Activated CD4-positive, alpha-beta T cell treated with anti-CD3 and anti-CD28 coated beads for 36 hours (primary cell): Measurements from ENCODE around the gene RNF141. TPM values are rescaled to one million over a fixed set of nuclear protein-coding genes. Genes with fewer than 3 reads are reported as not detected.

Experiments
- ATAC-seq: fragments of 200-7000 bp; cut with Tn5 transposase; one replicate; pipeline ENCODE4 v1.10.0; 2021; ENCODE audit warnings: mild to moderate bottlenecking, moderate library complexity
- CTCF ChIA-PET: fragments of 350-600 bp; sonication (Branson Sonifier 250); formaldehyde crosslinking; loops from one replicate; lab custom pipeline; 2021; ENCODE audit warnings: antibody characterized with exemption; lab: Charles Lee
- POLR2A ChIA-PET: fragments of 350-600 bp; sonication (Branson Sonifier 250); formaldehyde crosslinking; loops from one replicate; lab custom pipeline; 2021; ENCODE audit warnings: antibody characterized with exemption, inconsistent platforms; lab: Charles Lee
- DNase-seq: peaks from one replicate; pipeline ENCODE4 v3.0.0-alpha.2; 2020
- H3K27ac Mint-ChIP-seq: one replicate; pipeline ENCODE4 v1.8.0; 2021; ENCODE audit warnings: mixed read lengths
- H3K27me3 Mint-ChIP-seq: one replicate; pipeline ENCODE4 v1.8.0; 2021; ENCODE audit warnings: mixed read lengths
- H3K36me3 Mint-ChIP-seq: one replicate; pipeline ENCODE4 v1.8.0; 2021; ENCODE audit warnings: low read depth, mixed read lengths
- H3K4me1 Mint-ChIP-seq: one replicate; pipeline ENCODE4 v1.8.0; 2021; ENCODE audit warnings: mixed read lengths
- H3K4me3 Mint-ChIP-seq: one replicate; pipeline ENCODE4 v1.8.0; 2021; ENCODE audit warnings: mild to moderate bottlenecking, moderate library complexity, mixed read lengths
- H3K9me3 Mint-ChIP-seq: one replicate; pipeline ENCODE4 v1.8.0; 2021; ENCODE audit warnings: low read depth, mixed read lengths
- intact Hi-C, 2 experiments: fragments of 100-400 bp; cut with DNase I in 1 of 2; cut with micrococcal nuclease in 1 of 2; formaldehyde crosslinking; loops; one replicate each; pipeline versions ENCODE4 v1.14.2 to v1.15.1; 2022 to 2024; cut with DNase I, micrococcal nuclease
- total RNA-seq, 2 experiments: library from RNA; stranded (reverse); gene quantifications; one replicate each; pipeline ENCODE4 v1.2.3, GENCODE V29; 2021

The RNF141 gene
- total RNA-seq, 2 experiments from 2014 or later, result 12.5 to 17.8 TPM

- H3K9me3 Mint-ChIP-seq, result no peaks in the 10 kb centered on the region
- no peaks in the 10 kb centered on the region for H3K27me3 Mint-ChIP-seq
- H3K4me1 Mint-ChIP-seq, result no peaks in the 10 kb centered on the region
- ChIA-PET POLR2A (no interaction called here), CTCF (interaction anchor here (1.1 to 1.2 kb wide), 2 partner anchors 18 to 152 kb away, joined by 3 read pairs; partner anchors contain the start of gene RNF141)
- intact Hi-C loops, result no loop called here
- H3K27ac Mint-ChIP-seq, result no peak overlapping the region
- no peak for ATAC-seq
- no peak for DNase-seq
- H3K36me3 Mint-ChIP-seq, result no peaks in the 10 kb centered on the region
- H3K4me3 Mint-ChIP-seq, result no peak overlapping the region
These were observed 17.3 kb upstream of the RNF141 start for GRCh38 chr11:10558288-10558687.

- ATAC-seq, result no peak
- DNase-seq, result no peak
- H3K4me1 Mint-ChIP-seq, result no peaks in the 10 kb centered on the region
- peaks cover 4% of the 10 kb centered on the region for H3K27me3 Mint-ChIP-seq
- no peak overlapping the region for H3K27ac Mint-ChIP-seq
- peaks cover 4% of the 10 kb centered on the region for H3K9me3 Mint-ChIP-seq
- ChIA-PET POLR2A (no interaction called here), CTCF (interaction anchor here (0.9 to 1.0 kb wide), 2 partner anchors 11 to 22 kb away, joined by 3 read pairs; no protein-coding TSS in a partner anchor)
- no peak overlapping the region for H3K4me3 Mint-ChIP-seq
- H3K36me3 Mint-ChIP-seq, result no peaks in the 10 kb centered on the region
- intact Hi-C loops, result no loop called here
These were observed 15.6 kb upstream of the RNF141 start for GRCh38 chr11:10556590-10556989.

GRCh38 chr11:10551845-10552352 is 10.9 kb upstream of the RNF141 start:
- intact Hi-C loops, result no loop called here
- Mint-ChIP-seq H3K4me1 (no peaks in the 10 kb centered on the region), H3K27me3 (peaks cover 7% of the 10 kb centered on the region), H3K4me3 (no peak overlapping the region), H3K27ac (no peak overlapping the region), H3K36me3 (no peaks in the 10 kb centered on the region), H3K9me3 (peaks cover 4% of the 10 kb centered on the region)
- no peak for ATAC-seq
- DNase-seq, result no peak
- CTCF ChIA-PET, result interaction anchor here (1.6 kb wide), 1 partner anchor 11 kb away, joined by 8 read pairs; the partner anchor contains the start of gene RNF141
- POLR2A ChIA-PET, result no interaction called here

- POLR2A ChIA-PET, result no interaction called here
- CTCF ChIA-PET, result no interaction called here
These were observed 10.3 kb upstream of the RNF141 start for GRCh38 chr11:10551290-10551592.

GRCh38 chr11:10550503-10551289 is 9.7 kb upstream of the RNF141 start:
- DNase-seq (no peak), ATAC-seq (no peak)
- Mint-ChIP-seq H3K27me3 (peaks cover 7% of the 10 kb centered on the region), H3K4me3 (no peak overlapping the region), H3K27ac (no peak overlapping the region), H3K9me3 (peaks cover 4% of the 10 kb centered on the region), H3K4me1 (no peaks in the 10 kb centered on the region), H3K36me3 (no peaks in the 10 kb centered on the region)
- intact Hi-C loops, result no loop called here
- POLR2A ChIA-PET, result no interaction called here
- CTCF ChIA-PET, result interaction anchor here (0.8 kb wide), 1 partner anchor 10 kb away, joined by 3 read pairs; the partner anchor contains the start of gene RNF141

More at GRCh38 chr11:10551290-10551592, 10.3 kb upstream of the RNF141 start:
- DNase-seq (no peak), ATAC-seq (no peak)
- Mint-ChIP-seq H3K36me3 (no peaks in the 10 kb centered on the region), H3K9me3 (peaks cover 4% of the 10 kb centered on the region), H3K27me3 (peaks cover 7% of the 10 kb centered on the region), H3K27ac (no peak overlapping the region), H3K4me1 (no peaks in the 10 kb centered on the region), H3K4me3 (no peak overlapping the region)
- intact Hi-C loops, result no loop called here

- intact Hi-C loops, result loop anchor here (5.0 to 10.0 kb wide), 3 partner anchors 190 to 310 kb away; partner anchors contain the start of genes ADM (in 1 of the 2) and ZBED5 (in 1 of the 2)
- ChIA-PET CTCF (interaction anchor here (1.2 to 1.7 kb wide), 2 partner anchors 12 to 183 kb away, joined by 3 to 4 read pairs; no protein-coding TSS in a partner anchor), POLR2A (no interaction called here)
- Mint-ChIP-seq H3K27me3 (no peaks in the 10 kb centered on the region), H3K4me3 (no peak overlapping the region), H3K9me3 (no peaks in the 10 kb centered on the region), H3K36me3 (no peaks in the 10 kb centered on the region), H3K4me1 (peaks cover 8% of the 10 kb centered on the region), H3K27ac (no peak overlapping the region)
- ATAC-seq, result no peak
- DNase-seq, result no peak
These were observed 3.8 kb upstream of the RNF141 start for GRCh38 chr11:10544491-10545465.

GRCh38 chr11:10543782-10544181 is 2.8 kb upstream of the RNF141 start:
- ChIA-PET CTCF (interaction anchor here (1.7 kb wide), 1 partner anchor 11 kb away, joined by 4 read pairs; no protein-coding TSS in a partner anchor), POLR2A (no interaction called here)
- ATAC-seq (no peak), DNase-seq (no peak)
- H3K4me1 Mint-ChIP-seq, result peaks cover 10% of the 10 kb centered on the region
- intact Hi-C loops, result loop anchor here (5.0 to 10.0 kb wide), 3 partner anchors 191 to 311 kb away; partner anchors contain the start of genes ADM (in 1 of the 2) and ZBED5 (in 1 of the 2)
- H3K4me3 Mint-ChIP-seq, result no peak overlapping the region
- H3K36me3 Mint-ChIP-seq, result no peaks in the 10 kb centered on the region
- H3K27me3 Mint-ChIP-seq, result no peaks in the 10 kb centered on the region
- H3K9me3 Mint-ChIP-seq, result no peaks in the 10 kb centered on the region
- no peak overlapping the region for H3K27ac Mint-ChIP-seq

- no peak for DNase-seq
- intact Hi-C loops, result loop anchor here (5.0 to 10.0 kb wide), 3 partner anchors 192 to 312 kb away; partner anchors contain the start of genes ADM (in 1 of the 2) and ZBED5 (in 1 of the 2)
- no peaks in the 10 kb centered on the region for H3K36me3 Mint-ChIP-seq
- ATAC-seq, result no peak
- H3K4me1 Mint-ChIP-seq, result peaks cover 10% of the 10 kb centered on the region
- H3K4me3 Mint-ChIP-seq, result no peak overlapping the region
- CTCF ChIA-PET, result interaction anchor here (2.4 to 3.3 kb wide), 3 partner anchors 10 to 114 kb away, joined by 8 to 16 read pairs (median 14); no protein-coding TSS in a partner anchor
- POLR2A ChIA-PET, result no interaction called here
- no peak overlapping the region for H3K27ac Mint-ChIP-seq
- no peaks in the 10 kb centered on the region for H3K9me3 Mint-ChIP-seq
- H3K27me3 Mint-ChIP-seq, result no peaks in the 10 kb centered on the region
These were observed 1.8 kb upstream of the RNF141 start for GRCh38 chr11:10542776-10543175.

GRCh38 chr11:10541561-10541930 is 559 bp upstream of the RNF141 start:
- Mint-ChIP-seq H3K36me3 (no peaks in the 10 kb centered on the region), H3K4me1 (peaks cover 14% of the 10 kb centered on the region), H3K9me3 (no peaks in the 10 kb centered on the region), H3K4me3 (peak overlapping the region; percentile 88), H3K27ac (peak overlapping the region; percentile 45), H3K27me3 (no peaks in the 10 kb centered on the region)
- CTCF ChIA-PET, result interaction anchor here (0.6 to 3.3 kb wide), 27 partner anchors 10 to 202 kb away, joined by 3 to 29 read pairs (median 6); no protein-coding TSS in a partner anchor
- ATAC-seq (no peak), DNase-seq (no peak)
- intact Hi-C loops, result loop anchor here (1.0 to 10.0 kb wide), 10 partner anchors 83 to 313 kb away; partner anchors contain the start of genes ADM (in 1 of the 2), CTR9 (in 1 of the 2), EIF4G2 (in 1 of the 2) and ZBED5 (in 1 of the 2)
- POLR2A ChIA-PET, result interaction anchor here (1.0 to 1.6 kb wide), 4 partner anchors 85 to 267 kb away, joined by 3 to 6 read pairs (median 4); partner anchors contain the start of gene EIF4G2

- peak overlapping the region; percentile 48 for H3K27ac Mint-ChIP-seq
- peak; percentile 10 for ATAC-seq
- no peaks in the 10 kb centered on the region for H3K27me3 Mint-ChIP-seq
- peak overlapping the region; percentile 88 for H3K4me3 Mint-ChIP-seq
- intact Hi-C loops, result loop anchor here (1.0 to 10.0 kb wide), 9 partner anchors 13 to 314 kb away; partner anchors contain the start of genes ADM (in 1 of the 2), EIF4G2 (in 1 of the 2) and ZBED5 (in 1 of the 2)
- DNase-seq, result no peak
- H3K9me3 Mint-ChIP-seq, result no peaks in the 10 kb centered on the region
- no peaks in the 10 kb centered on the region for H3K36me3 Mint-ChIP-seq
- peaks cover 21% of the 10 kb centered on the region for H3K4me1 Mint-ChIP-seq
- ChIA-PET CTCF (interaction anchor here (0.6 to 3.3 kb wide), 40 partner anchors 9 to 835 kb away, joined by 3 to 29 read pairs (median 4); no protein-coding TSS in a partner anchor), POLR2A (interaction anchor here (1.0 to 1.6 kb wide), 4 partner anchors 84 to 268 kb away, joined by 3 to 6 read pairs (median 4); partner anchors contain the start of gene EIF4G2)
These were observed 457 bp downstream of the RNF141 start for GRCh38 chr11:10540546-10540914.
